Endometrial microvascular endothelial cells (primary cell): ENCODE data around the gene LGALS1. TPM values are rescaled to one million over a fixed set of nuclear protein-coding genes. Genes with fewer than 3 reads are reported as not detected.
"Not testable (repeated sequence)": the region's sequence is repeated elsewhere in the genome, so short reads cannot be mapped to it uniquely, and the experiment has no call there.

Experiments used
- in situ Hi-C: cut with HindIII; loops from 2 replicates; pipeline ENCODE4 v1.10.0; 2017; ENCODE audit warnings: low sequenced_read_pairs, low pct_unique_long_range_greater_than_20kb; ENCODE audit errors: inconsistent ontology term
- total RNA-seq: library from RNA; depleted of rRNA; stranded (reverse); fragments of >200 nt; gene quantifications from one replicate; pipeline ENCODE4 v1.2.3, GENCODE V29; 2015; ENCODE audit errors: inconsistent ontology term

Gene LGALS1
- total RNA-seq, 1 donor from 2014 or later, result 7,013 TPM

GRCh38 chr22:37680191-37680851, 4.9 kb downstream of the LGALS1 start:
- in situ Hi-C loops, result no loop called here

GRCh38 chr22:37681001-37681424, 5.6 kb downstream of the LGALS1 start:
- in situ Hi-C loops, result no loop called here

GRCh38 chr22:37681556-37682049, 6.2 kb downstream of the LGALS1 start:
- in situ Hi-C loops, result no loop called here

- in situ Hi-C loops, result no loop called here
These were observed 9.6 kb downstream of the LGALS1 start for GRCh38 chr22:37684803-37685615.

- in situ Hi-C loops, result no loop called here
These were observed 10.9 kb downstream of the LGALS1 start, which contains the start of gene NOL12 for GRCh38 chr22:37686002-37686982. TSS of gene NOL12 (plus strand) at chr22:37686343. CDS start at chr22:37686393, 50 bp downstream.

GRCh38 chr22:37690407-37690806, 15.0 kb downstream of the LGALS1 start:
- in situ Hi-C loops, result no loop called here

- in situ Hi-C loops, result no loop called here
These were observed 15.6 kb downstream of the LGALS1 start for GRCh38 chr22:37690901-37691504.

GRCh38 chr22:37692627-37693285, 17.3 kb downstream of the LGALS1 start:
- in situ Hi-C loops, result no loop called here

GRCh38 chr22:37694131-37694530, 18.7 kb downstream of the LGALS1 start:
- in situ Hi-C loops, result not testable (repeated sequence)

GRCh38 chr22:37696260-37696656, 20.8 kb downstream of the LGALS1 start:
- in situ Hi-C loops, result not testable (repeated sequence)

- in situ Hi-C loops, result no loop called here
These were observed 21.5 kb downstream of the LGALS1 start, which contains the start of gene TRIOBP for GRCh38 chr22:37696657-37697537. TSS of gene TRIOBP (plus strand) at chr22:37697048. CDS start at chr22:37701366, 4,318 bp downstream.

GRCh38 chr22:37697538-37697835, 22.1 kb downstream of the LGALS1 start:
- in situ Hi-C loops, result no loop called here

- in situ Hi-C loops, result no loop called here
These were observed 25.8 kb downstream of the LGALS1 start for GRCh38 chr22:37701141-37701786.

GRCh38 chr22:37703906-37704305, 28.5 kb downstream of the LGALS1 start:
- in situ Hi-C loops, result no loop called here

- in situ Hi-C loops, result no loop called here
These were observed 29.2 kb downstream of the LGALS1 start for GRCh38 chr22:37704645-37705044.

- in situ Hi-C loops, result no loop called here
These were observed 29.8 kb downstream of the LGALS1 start for GRCh38 chr22:37705205-37705604.
